ENCODE results near the gene SP7. TPM values are rescaled to one million over a fixed set of nuclear protein-coding genes. Genes with fewer than 3 reads are reported as not detected.
"Not testable (repeated sequence)": the region's sequence is repeated elsewhere in the genome, so short reads cannot be mapped to it uniquely, and the experiment has no call there.

SP7 gene
- total and polyA plus RNA-seq, 8 donors = not detected

DNA sequence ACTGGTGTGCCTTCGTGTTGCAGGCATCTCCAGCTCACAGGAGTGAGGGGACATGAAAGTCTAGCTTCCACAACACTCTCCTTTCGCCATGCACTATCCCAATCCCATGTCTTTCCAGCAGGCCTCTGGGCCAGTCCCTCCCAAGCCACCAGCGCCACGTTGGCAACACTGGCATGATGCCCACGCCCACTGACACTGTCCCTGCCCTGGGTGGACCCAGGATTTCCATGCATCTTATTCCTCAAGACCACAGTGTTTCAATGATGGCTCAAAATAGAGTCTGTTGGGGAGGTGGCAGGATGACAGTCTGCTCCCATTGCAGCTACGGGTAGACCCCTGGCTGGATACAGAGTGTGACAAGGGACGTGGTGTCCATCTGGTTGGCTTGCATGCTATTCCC lies 2.3 kb downstream of the SP7 start:
- H3K4me3 ChIP-seq = no peak overlapping the region
- H3K4me1 ChIP-seq = no peaks in the 10 kb centered on the region
- WGBS, 5 donors = 65 to 75% (median 70%) methylated on average over 7 of the region's 7 CpGs
- intact Hi-C loops (cut with DNase I; ENCODE audit: low total_unique reads) = no loop called here
- no peaks in the 10 kb centered on the region for H3K9me3 ChIP-seq
- H3K27ac ChIP-seq = no peak overlapping the region
- H3K27me3 ChIP-seq = peaks cover 0 to 71% (median 18%) of the 10 kb centered on the region in 3 donors
- no peak for DNase-seq
- no peaks in the 10 kb centered on the region for H3K36me3 ChIP-seq
- no peak for TF ChIP-seq CTCF (IDR thresholded peaks at IDR 0.05)
- no peak for TF ChIP-seq POLR2A (IDR thresholded peaks at IDR 0.05)
- no peak for TF ChIP-seq POLR2AphosphoS5 (IDR thresholded peaks at IDR 0.05)
- no peak for TF ChIP-seq EP300 (IDR thresholded peaks at IDR 0.05)

- Histone ChIP-seq H3K27ac (no peak overlapping the region), H3K4me3 (no peak overlapping the region), H3K4me1 (no peaks in the 10 kb centered on the region), H3K27me3 (peaks cover 0 to 71% (median 12%) of the 10 kb centered on the region in 3 donors), H3K9me3 (no peaks in the 10 kb centered on the region), H3K36me3 (no peaks in the 10 kb centered on the region)
- DNase-seq = no peak
- TF ChIP-seq POLR2A (IDR thresholded peaks at IDR 0.05) (no peak), EP300 (IDR thresholded peaks at IDR 0.05) (no peak), POLR2AphosphoS5 (IDR thresholded peaks at IDR 0.05) (no peak), CTCF (IDR thresholded peaks at IDR 0.05) (no peak)
- WGBS, 5 donors = 77 to 89% (median 83%) methylated on average over 4 of the region's 4 CpGs
- intact Hi-C loops (cut with DNase I; ENCODE audit: low total_unique reads) = no loop called here
Measured at GRCh38 chr12:53333289-53333688, 2.9 kb downstream of the SP7 start.

- peak in 1 of 2 donors; percentile 34 for DNase-seq
- H3K4me1 ChIP-seq = no peaks in the 10 kb centered on the region
- no peaks in the 10 kb centered on the region for H3K9me3 ChIP-seq
- no peaks in the 10 kb centered on the region for H3K36me3 ChIP-seq
- 52 to 72% (median 66%) methylated on average over 14 to 15 of the region's 15 CpGs for WGBS, 5 donors
- TF ChIP-seq EP300 (IDR thresholded peaks at IDR 0.05) = no peak
- peaks cover 0 to 71% (median 9%) of the 10 kb centered on the region in 3 donors for H3K27me3 ChIP-seq
- no peak overlapping the region for H3K27ac ChIP-seq
- H3K4me3 ChIP-seq = no peak overlapping the region
- intact Hi-C loops (cut with DNase I; ENCODE audit: low total_unique reads) = no loop called here
Measured at GRCh38 chr12:53332744-53333143, 3.4 kb downstream of the SP7 start.

GRCh38 chr12:53332339-53332738 lies 3.8 kb downstream of the SP7 start:
- H3K27ac ChIP-seq; H3K9me3 ChIP-seq; H3K4me3 ChIP-seq; DNase-seq; H3K4me1 ChIP-seq; H3K36me3 ChIP-seq; intact Hi-C loops (cut with DNase I; ENCODE audit: low total_unique reads): not testable (repeated sequence)
- H3K27me3 ChIP-seq = peaks cover 0 to 68% (median 9%) of the 10 kb centered on the region in 3 donors

- peaks cover 0 to 56% (median 2%) of the 10 kb centered on the region in 3 donors for H3K27me3 ChIP-seq
- no peaks in the 10 kb centered on the region for H3K36me3 ChIP-seq
- no peak overlapping the region for H3K4me3 ChIP-seq
- 66 to 88% (median 79%) methylated on average over 5 of the region's 5 CpGs for WGBS, 5 donors
- H3K9me3 ChIP-seq = no peaks in the 10 kb centered on the region
- intact Hi-C loops (cut with DNase I; ENCODE audit: low total_unique reads) = no loop called here
- TF ChIP-seq EP300 (IDR thresholded peaks at IDR 0.05) = no peak
- TF ChIP-seq CTCF (IDR thresholded peaks at IDR 0.05) = no peak
- TF ChIP-seq POLR2A (IDR thresholded peaks at IDR 0.05) = no peak
- no peak for TF ChIP-seq POLR2AphosphoS5 (IDR thresholded peaks at IDR 0.05)
- H3K4me1 ChIP-seq = peaks cover 0 to 9% (median 6%) of the 10 kb centered on the region in 4 donors
- DNase-seq = peak in 1 of 2 donors; percentile 33
- H3K27ac ChIP-seq = no peak overlapping the region
Measured at GRCh38 chr12:53330671-53331070, 5.5 kb downstream of the SP7 start.
